Activated naive CD8-positive, alpha-beta T cell treated with anti-CD3 and anti-CD28 coated beads for 36 hours (primary cell): ENCODE results near the gene RABL6. TPM values are rescaled to one million over a fixed set of nuclear protein-coding genes. Genes with fewer than 3 reads are reported as not detected.
"Not testable (repeated sequence)": the region's sequence is repeated elsewhere in the genome, so short reads cannot be mapped to it uniquely, and the experiment has no call there.

Experiments used
- DNase-seq: peaks from one replicate; pipeline ENCODE4 v3.0.0; 2021
- H3K27ac Mint-ChIP-seq: one replicate; pipeline ENCODE4 v1.8.0; 2022; ENCODE audit warnings: mild to moderate bottlenecking, moderate library complexity, mixed read lengths
- H3K27me3 Mint-ChIP-seq: one replicate; pipeline ENCODE4 v1.8.0; 2022; ENCODE audit warnings: mild to moderate bottlenecking, mixed read lengths
- H3K36me3 Mint-ChIP-seq: one replicate; pipeline ENCODE4 v1.8.0; 2021; ENCODE audit warnings: mild to moderate bottlenecking, mixed read lengths
- H3K4me1 Mint-ChIP-seq: one replicate; pipeline ENCODE4 v1.8.0; 2021; ENCODE audit warnings: mixed read lengths
- H3K4me3 Mint-ChIP-seq: one replicate; pipeline ENCODE4 v1.8.0; 2022; ENCODE audit warnings: mild to moderate bottlenecking, moderate library complexity, mixed read lengths
- H3K9me3 Mint-ChIP-seq: one replicate; pipeline ENCODE4 v1.8.0; 2022; ENCODE audit warnings: mixed read lengths
- total RNA-seq, 2 experiments: library from RNA; stranded (reverse); gene quantifications; one replicate each; pipeline ENCODE4 v1.2.3, GENCODE V29; 2021

The RABL6 gene
- total RNA-seq, 2 experiments from 2014 or later, result 87.0 to 88.3 TPM

GRCh38 chr9:136798708-136799078 lies 9.1 kb upstream of the RABL6 start:
- Mint-ChIP-seq H3K9me3 (no peaks in the 10 kb centered on the region), H3K4me3 (no peak overlapping the region)

DNA sequence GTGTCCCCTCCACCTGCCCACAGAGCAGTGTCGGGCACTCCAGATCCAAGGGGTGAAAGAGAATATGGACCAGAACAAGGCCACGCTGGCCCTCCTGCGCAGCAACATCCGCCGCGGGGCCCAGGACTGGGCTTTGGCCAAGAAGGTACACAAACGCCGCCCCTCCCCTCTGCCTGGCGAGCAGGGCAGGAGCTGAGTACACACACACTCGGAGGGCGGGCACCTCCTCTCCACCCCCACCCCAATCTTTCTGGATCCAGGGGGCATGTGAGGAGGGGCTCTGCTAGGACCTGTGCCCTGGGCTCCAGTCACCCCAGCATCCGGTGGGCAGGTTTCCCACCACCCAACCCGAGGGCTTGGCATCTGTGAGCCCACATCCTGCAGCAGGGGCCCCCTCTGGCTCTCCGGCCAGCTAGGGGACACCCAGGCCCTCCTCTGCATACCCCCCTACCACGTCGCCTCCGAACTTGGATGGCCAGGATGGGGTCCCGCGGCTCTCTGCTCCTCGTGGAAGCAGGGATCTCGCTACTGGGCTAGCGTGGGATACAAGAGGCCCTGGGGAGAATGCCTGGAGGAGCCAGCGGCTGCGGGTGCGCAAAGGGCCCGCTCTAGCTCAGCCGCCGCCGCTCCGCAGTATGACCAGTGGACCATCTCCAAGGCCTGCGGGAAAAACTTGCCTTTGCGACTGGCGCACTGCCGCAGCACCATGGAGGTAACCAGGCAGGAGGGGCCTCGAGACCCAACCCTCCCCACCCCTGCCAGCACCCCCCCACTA lies 8.5 kb upstream of the RABL6 start:
- Mint-ChIP-seq H3K4me3 (peak overlapping the region; percentile 62), H3K36me3 (no peaks in the 10 kb centered on the region), H3K27ac (no peak overlapping the region), H3K27me3 (peaks cover 10% of the 10 kb centered on the region), H3K4me1 (peaks cover 30% of the 10 kb centered on the region), H3K9me3 (no peaks in the 10 kb centered on the region)
- no peak for DNase-seq

More at GRCh38 chr9:136798708-136799078, 9.1 kb upstream of the RABL6 start:
- H3K36me3 Mint-ChIP-seq, result no peaks in the 10 kb centered on the region
- H3K27me3 Mint-ChIP-seq, result peaks cover 10% of the 10 kb centered on the region
- peaks cover 30% of the 10 kb centered on the region for H3K4me1 Mint-ChIP-seq
- no peak for DNase-seq
- H3K27ac Mint-ChIP-seq, result no peak overlapping the region

- Mint-ChIP-seq H3K4me1 (peaks cover 30% of the 10 kb centered on the region), H3K4me3 (peak overlapping the region; percentile 82), H3K27me3 (peaks cover 10% of the 10 kb centered on the region), H3K9me3 (no peaks in the 10 kb centered on the region), H3K36me3 (no peaks in the 10 kb centered on the region), H3K27ac (no peak overlapping the region)
- peak; percentile 81 for DNase-seq
Measured at GRCh38 chr9:136799854-136800657, 7.7 kb upstream of the RABL6 start.

DNA sequence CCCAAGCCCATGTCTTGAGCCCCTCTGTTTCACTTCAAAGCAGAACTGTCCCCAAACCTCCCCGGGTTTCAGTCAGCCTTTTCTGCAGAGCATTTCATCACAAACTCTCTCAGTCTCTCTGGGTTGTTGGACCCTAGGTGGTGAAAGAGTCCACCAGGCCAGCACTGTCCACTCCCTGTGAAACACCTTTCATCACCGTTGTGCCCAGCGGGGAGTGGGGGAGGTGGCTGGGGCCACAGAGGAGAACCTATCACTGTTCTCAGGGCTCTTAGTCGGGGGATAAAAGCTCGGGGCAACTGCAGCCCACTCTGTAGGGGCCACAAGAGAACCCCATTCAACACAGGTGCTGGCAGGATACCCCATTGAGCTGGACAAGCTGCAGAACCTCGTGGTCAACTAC lies 5.4 kb upstream of the RABL6 start:
- Mint-ChIP-seq H3K36me3 (no peaks in the 10 kb centered on the region), H3K9me3 (no peaks in the 10 kb centered on the region), H3K27ac (no peak overlapping the region), H3K4me3 (no peak overlapping the region), H3K4me1 (peaks cover 25% of the 10 kb centered on the region), H3K27me3 (peaks cover 10% of the 10 kb centered on the region)
- no peak for DNase-seq

DNA sequence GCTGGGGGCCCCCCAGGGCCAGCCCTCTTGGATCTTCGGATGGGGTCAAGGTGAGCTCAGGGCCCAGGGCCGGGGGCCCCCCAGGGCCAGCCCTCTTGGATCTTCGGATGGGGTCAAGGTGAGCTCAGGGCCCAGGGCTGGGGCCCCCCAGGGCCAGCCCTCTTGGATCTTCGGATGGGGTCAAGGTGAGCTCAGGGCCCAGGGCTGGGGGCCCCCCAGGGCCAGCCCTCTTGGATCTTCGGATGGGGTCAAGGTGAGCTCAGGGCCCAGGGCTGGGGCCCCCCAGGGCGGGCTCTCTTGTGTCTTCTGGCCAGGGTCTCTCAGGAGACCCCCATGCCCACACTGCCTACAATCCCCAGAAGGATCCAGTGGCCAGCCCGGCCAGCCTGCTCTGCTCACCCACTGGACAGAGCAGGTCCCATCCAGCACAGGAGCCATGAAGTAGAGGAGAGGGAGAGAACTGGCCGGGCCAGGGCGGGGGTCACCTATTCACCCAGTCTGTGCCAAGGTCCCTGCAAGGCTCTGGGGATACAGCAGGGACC lies 4.7 kb upstream of the RABL6 start:
- H3K27ac Mint-ChIP-seq, DNase-seq, H3K9me3 Mint-ChIP-seq, H3K36me3 Mint-ChIP-seq, H3K27me3 Mint-ChIP-seq, H3K4me3 Mint-ChIP-seq: not testable (repeated sequence)
- peaks cover 23% of the 10 kb centered on the region for H3K4me1 Mint-ChIP-seq

DNA sequence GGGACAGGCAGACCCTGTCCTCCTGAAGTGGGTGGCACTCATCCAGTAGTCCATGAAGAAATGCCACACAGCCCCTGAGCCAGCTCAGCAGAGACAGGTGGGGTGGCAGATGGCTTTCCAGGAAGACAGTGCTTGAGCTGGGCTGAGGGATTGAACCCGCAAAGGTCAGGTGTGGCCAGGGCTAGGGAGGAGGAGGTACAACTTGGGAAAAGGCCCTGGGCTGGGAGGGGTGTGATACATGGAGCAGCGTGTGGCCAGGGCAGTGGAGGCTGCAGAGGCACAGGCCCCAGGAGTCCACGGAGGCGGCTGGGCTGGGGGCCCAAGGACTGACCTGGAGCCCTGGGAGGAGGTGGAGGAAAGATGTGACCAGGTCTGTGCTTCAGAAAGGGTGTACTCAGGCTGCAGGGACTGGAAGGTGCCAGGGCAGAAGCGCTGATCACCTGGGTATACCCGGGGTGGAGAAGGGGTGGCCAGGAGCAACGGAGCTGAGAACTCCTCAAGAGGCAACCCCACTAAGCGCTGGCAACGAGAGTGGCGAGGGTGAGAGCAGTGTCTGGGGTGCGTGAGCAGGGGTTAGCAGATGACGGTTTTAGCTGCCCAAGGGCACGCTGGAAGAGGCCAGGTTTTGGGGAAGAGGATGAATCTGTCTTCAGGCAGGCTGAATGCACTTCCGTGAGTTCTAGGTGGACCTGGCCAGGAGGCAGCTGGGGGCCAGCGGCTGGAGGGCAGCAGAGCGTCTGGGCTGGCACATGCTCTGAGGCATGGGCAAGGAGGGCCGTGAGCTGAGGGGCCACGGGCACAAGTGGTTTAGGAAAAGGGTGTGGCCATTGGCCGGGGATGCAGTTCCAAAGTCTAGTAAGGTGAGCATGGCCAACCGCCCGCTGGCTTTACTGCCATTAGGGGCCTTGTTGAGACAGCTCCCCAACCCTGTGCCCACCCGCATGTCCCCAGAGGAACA lies 3.9 kb upstream of the RABL6 start:
- peaks cover 10% of the 10 kb centered on the region for H3K27me3 Mint-ChIP-seq
- no peak overlapping the region for H3K27ac Mint-ChIP-seq
- no peak for DNase-seq

GRCh38 chr9:136804509-136805206 lies 3.1 kb upstream of the RABL6 start:
- H3K4me3 Mint-ChIP-seq, result no peak overlapping the region
- no peak overlapping the region for H3K27ac Mint-ChIP-seq
- H3K36me3 Mint-ChIP-seq, result peaks cover 8% of the 10 kb centered on the region
- DNase-seq, result no peak
- peaks cover 10% of the 10 kb centered on the region for H3K27me3 Mint-ChIP-seq
- H3K4me1 Mint-ChIP-seq, result peaks cover 33% of the 10 kb centered on the region
- H3K9me3 Mint-ChIP-seq, result no peaks in the 10 kb centered on the region

More for the DNA sequence above, 3.9 kb upstream of the RABL6 start:
- Mint-ChIP-seq H3K9me3 (no peaks in the 10 kb centered on the region), H3K4me3 (no peak overlapping the region), H3K36me3 (no peaks in the 10 kb centered on the region), H3K4me1 (peaks cover 25% of the 10 kb centered on the region)

DNA sequence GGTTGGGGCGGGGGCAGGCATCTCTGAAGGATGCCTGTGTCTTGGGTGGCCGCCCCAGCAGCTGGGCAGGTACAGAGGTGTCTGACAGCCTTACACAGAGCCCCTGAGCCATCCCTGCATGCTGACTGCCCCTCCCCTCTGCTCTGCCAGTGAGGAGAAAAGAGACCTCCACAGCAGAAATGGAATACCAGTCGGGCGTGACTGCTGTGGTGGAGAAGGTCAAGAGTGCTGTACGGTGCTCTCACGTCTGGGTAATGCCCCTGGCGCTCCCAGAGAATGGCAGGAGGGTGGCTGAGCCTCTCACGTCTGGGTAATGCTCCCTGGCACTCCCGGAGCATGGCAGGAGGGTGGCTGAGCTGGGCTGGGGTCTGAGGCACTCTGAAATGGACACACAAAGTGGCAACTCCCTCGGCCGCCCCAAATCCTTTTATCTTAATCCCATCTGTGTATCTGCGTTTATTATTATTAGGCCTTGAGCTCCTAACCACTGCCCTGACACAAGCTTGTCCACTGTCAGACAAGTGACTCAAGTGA lies 2.5 kb upstream of the RABL6 start:
- H3K27me3 Mint-ChIP-seq, result peaks cover 10% of the 10 kb centered on the region

DNA sequence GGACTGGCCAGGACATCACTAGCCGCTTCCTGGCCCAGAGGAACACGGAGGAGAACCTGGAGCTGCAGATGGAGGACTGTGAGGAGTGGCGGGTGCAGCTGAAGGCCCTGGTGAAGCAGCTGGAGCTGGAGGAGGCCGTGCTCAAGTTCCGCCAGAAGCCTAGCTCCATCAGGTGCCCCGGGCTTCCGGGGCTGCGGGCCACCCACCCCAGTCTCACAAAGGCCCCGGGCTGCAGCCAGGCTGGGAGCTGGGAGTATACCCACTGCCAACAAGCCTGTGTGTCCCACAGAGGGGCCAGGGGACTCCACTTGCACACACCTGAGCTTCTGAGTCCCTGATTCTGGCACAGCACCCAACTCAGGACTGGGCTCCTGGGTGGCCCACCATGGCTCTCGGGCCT lies 1.7 kb upstream of the RABL6 start:
- Mint-ChIP-seq H3K27ac (no peak overlapping the region), H3K9me3 (no peaks in the 10 kb centered on the region), H3K4me3 (peak overlapping the region; percentile 83), H3K36me3 (peaks cover 17% of the 10 kb centered on the region), H3K4me1 (peaks cover 33% of the 10 kb centered on the region), H3K27me3 (peaks cover 10% of the 10 kb centered on the region)
- no peak for DNase-seq

More for the DNA sequence above, 2.5 kb upstream of the RABL6 start:
- H3K4me3 Mint-ChIP-seq, result no peak overlapping the region
- DNase-seq, result no peak
- H3K9me3 Mint-ChIP-seq, result no peaks in the 10 kb centered on the region
- H3K27ac Mint-ChIP-seq, result no peak overlapping the region
- H3K36me3 Mint-ChIP-seq, result peaks cover 13% of the 10 kb centered on the region
- H3K4me1 Mint-ChIP-seq, result peaks cover 37% of the 10 kb centered on the region

GRCh38 chr9:136806631-136807201 lies 1.0 kb upstream of the RABL6 start:
- H3K4me1 Mint-ChIP-seq, result peaks cover 33% of the 10 kb centered on the region
- peaks cover 17% of the 10 kb centered on the region for H3K36me3 Mint-ChIP-seq
- H3K27me3 Mint-ChIP-seq, result peaks cover 4% of the 10 kb centered on the region
- peak overlapping the region; percentile 88 for H3K27ac Mint-ChIP-seq
- no peaks in the 10 kb centered on the region for H3K9me3 Mint-ChIP-seq
- no peak for DNase-seq
- peak overlapping the region; percentile 83 for H3K4me3 Mint-ChIP-seq

- H3K4me1 Mint-ChIP-seq, result peaks cover 40% of the 10 kb centered on the region
- H3K36me3 Mint-ChIP-seq, result peaks cover 26% of the 10 kb centered on the region
- DNase-seq, result peak; percentile 52
- H3K27me3 Mint-ChIP-seq, result no peaks in the 10 kb centered on the region
- peak overlapping the region; percentile 75 for H3K27ac Mint-ChIP-seq
- peak overlapping the region; percentile 79 for H3K4me3 Mint-ChIP-seq
- H3K9me3 Mint-ChIP-seq, result no peaks in the 10 kb centered on the region
Measured at GRCh38 chr9:136808075-136808805, 492 bp downstream of the RABL6 start.

- DNase-seq, result no peak
- Mint-ChIP-seq H3K4me3 (peak overlapping the region; percentile 79), H3K27me3 (no peaks in the 10 kb centered on the region), H3K9me3 (no peaks in the 10 kb centered on the region), H3K4me1 (peaks cover 40% of the 10 kb centered on the region), H3K27ac (peak overlapping the region; percentile 75), H3K36me3 (peaks cover 31% of the 10 kb centered on the region)
Measured at GRCh38 chr9:136808806-136809158, 1.0 kb downstream of the RABL6 start.

- Mint-ChIP-seq H3K36me3 (peaks cover 35% of the 10 kb centered on the region), H3K27me3 (no peaks in the 10 kb centered on the region), H3K4me3 (no peak overlapping the region), H3K4me1 (peaks cover 19% of the 10 kb centered on the region), H3K27ac (no peak overlapping the region), H3K9me3 (no peaks in the 10 kb centered on the region)
- DNase-seq, result no peak
Measured at GRCh38 chr9:136814725-136815421, 7.1 kb downstream of the RABL6 start.
